A204.1 (cell line): Measurements from ENCODE around the gene FBXO45.
"Not testable (repeated sequence)": the region's sequence is repeated elsewhere in the genome, so short reads cannot be mapped to it uniquely, and the experiment has no call there.

Source experiments
- FAIRE-seq: peaks from 2 replicates; lab custom pipeline; 2012; peaks lifted over from hg19 to GRCh38; lab: Jason Lieb, UNC

The FBXO45 gene

GRCh38 chr3:196619223-196619622, 50.8 kb downstream of the FBXO45 start:
- no peak for FAIRE-seq

DNA sequence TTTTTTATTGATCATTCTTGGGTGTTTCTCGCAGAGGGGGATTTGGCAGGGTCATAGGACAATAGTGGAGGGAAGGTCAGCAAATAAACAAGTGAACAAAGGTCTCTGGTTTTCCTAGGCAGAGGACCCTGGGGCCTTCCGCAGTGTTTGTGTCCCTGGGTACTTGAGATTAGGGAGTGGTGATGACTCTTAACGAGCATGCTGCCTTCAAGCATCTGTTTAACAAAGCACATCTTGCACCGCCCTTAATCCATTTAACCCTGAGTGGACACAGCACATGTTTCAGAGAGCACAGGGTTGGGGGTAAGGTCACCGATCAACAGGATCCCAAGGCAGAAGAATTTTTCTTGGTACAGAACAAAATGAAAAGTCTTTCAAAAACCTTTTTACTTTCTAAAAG, 51.2 kb downstream of the FBXO45 start:
- FAIRE-seq = not testable (repeated sequence)

- FAIRE-seq = no peak
Measured at GRCh38 chr3:196620161-196620604, 51.7 kb downstream of the FBXO45 start.

DNA sequence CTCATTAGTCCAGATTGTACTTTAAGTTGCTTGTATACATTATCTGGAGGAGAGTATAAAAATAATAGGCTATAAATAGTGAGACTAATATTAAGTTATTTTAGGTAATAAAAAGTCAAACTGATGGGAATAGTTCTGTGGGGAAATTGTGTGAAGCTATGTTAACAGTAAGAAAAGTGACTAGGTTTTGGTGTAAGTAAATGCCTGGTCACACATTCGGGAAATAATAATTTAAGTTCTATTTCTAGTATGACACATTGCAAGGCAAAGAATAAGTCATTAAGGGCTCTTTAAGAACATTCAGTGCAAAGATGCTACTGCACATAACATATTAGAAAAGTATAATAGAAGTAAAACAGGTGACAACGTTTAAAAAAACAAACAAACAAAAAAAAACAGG, 52.2 kb downstream of the FBXO45 start:
- no peak for FAIRE-seq

DNA sequence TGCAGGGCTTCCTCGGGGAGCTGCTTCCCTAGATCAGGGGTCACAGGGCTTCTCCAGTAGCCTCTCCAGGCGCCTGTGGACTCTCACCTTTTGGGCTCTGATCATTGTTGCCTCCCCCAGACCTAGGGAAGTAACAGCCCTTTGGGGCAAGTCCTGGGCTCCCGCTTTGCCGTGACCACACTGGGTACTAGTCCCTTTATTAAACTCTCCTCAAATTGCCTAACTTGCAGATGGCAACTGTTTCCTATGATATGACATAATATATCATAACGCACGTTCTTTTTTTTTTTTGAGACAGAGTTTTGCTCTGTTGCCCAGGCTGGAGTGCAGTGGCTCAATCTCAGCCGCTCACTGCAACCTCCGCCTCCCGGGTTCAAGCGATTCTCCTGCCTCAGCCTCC, 53.2 kb downstream of the FBXO45 start:
- no peak for FAIRE-seq

GRCh38 chr3:196624067-196624790, 55.8 kb downstream of the FBXO45 start:
- FAIRE-seq = no peak

DNA sequence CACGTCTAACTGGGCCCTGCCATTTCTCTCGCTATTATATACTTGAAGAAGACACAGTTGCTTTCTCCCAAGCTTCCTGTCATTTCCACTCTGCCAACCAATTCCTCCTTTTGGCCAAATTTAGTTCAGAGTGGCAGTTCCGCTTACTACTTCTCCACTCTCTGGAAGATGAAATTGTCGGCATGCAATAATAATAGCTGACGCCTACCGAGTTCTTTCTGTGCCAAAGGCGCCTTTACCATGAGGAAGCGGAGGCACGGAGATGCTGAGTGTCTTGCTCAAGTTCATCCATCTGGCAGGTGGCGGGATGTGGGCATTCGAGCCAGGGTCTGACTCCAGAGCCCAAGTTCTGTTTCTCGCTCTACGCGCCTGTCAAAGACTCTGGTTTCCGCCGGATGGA, 56.4 kb downstream of the FBXO45 start:
- FAIRE-seq = no peak

- FAIRE-seq = no peak
Measured at GRCh38 chr3:196625331-196625730, 56.9 kb downstream of the FBXO45 start.

DNA sequence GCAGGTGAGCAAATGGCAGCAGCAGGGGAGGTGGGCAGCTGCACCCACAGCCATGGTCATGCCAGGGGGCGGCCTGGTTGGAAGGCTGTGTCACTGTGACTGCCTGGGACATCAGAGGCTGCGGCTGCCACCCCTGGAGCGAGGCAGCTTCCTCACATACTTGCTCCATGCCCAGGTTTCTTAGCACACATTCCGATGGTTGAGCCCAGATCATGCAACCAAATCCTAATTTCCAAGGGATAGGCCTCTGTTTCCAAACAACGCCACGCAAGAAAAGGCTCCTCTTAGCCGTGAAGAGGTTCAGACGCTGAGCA, 59.4 kb downstream of the FBXO45 start:
- FAIRE-seq = no peak

DNA sequence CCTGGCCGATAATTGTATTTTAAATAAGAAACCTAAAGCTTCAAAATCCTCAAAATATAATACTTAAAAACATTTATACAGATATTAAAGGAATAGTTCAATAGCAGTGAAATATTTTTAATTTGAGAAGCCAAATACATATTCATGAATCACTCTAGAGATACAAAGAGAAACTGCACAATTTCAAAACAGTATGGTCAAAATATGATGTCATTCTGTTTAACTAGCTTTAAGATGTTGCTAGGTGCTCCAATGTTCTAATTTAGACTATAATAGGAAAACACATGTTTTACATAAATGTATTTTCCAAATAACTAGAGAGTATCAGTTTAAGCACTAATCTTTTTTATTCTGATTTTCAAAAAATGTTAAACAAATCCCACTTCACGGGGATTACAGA, 60.8 kb downstream of the FBXO45 start:
- no peak for FAIRE-seq

- no peak for FAIRE-seq
Measured at GRCh38 chr3:196631682-196632045, 63.2 kb downstream of the FBXO45 start.

GRCh38 chr3:196632046-196632751, 63.7 kb downstream of the FBXO45 start:
- FAIRE-seq = no peak

GRCh38 chr3:196633555-196634151, 65.2 kb downstream of the FBXO45 start:
- no peak for FAIRE-seq

- FAIRE-seq = no peak
Measured at GRCh38 chr3:196634224-196634623, 65.8 kb downstream of the FBXO45 start.

DNA sequence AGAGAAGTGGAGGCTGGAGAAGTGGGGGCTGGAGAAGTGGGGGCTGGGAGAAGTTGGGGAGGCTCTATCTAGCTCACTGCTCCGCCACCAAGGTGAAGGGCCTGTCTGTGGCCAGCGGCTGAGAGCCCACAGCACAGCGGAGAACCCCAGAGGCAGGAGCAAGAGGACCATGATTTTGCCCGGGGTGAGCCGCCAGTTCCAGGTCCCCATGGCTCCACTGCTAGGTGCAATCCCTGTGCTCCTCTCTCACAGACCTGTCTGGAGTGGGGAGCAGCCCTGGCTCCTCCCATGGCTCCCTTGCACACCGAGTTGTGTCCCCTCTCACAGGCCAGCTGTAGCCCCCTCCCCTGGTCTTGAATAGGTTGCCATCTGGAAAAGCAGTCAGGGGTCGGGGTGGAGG, 66.4 kb downstream of the FBXO45 start:
- FAIRE-seq = no peak

DNA sequence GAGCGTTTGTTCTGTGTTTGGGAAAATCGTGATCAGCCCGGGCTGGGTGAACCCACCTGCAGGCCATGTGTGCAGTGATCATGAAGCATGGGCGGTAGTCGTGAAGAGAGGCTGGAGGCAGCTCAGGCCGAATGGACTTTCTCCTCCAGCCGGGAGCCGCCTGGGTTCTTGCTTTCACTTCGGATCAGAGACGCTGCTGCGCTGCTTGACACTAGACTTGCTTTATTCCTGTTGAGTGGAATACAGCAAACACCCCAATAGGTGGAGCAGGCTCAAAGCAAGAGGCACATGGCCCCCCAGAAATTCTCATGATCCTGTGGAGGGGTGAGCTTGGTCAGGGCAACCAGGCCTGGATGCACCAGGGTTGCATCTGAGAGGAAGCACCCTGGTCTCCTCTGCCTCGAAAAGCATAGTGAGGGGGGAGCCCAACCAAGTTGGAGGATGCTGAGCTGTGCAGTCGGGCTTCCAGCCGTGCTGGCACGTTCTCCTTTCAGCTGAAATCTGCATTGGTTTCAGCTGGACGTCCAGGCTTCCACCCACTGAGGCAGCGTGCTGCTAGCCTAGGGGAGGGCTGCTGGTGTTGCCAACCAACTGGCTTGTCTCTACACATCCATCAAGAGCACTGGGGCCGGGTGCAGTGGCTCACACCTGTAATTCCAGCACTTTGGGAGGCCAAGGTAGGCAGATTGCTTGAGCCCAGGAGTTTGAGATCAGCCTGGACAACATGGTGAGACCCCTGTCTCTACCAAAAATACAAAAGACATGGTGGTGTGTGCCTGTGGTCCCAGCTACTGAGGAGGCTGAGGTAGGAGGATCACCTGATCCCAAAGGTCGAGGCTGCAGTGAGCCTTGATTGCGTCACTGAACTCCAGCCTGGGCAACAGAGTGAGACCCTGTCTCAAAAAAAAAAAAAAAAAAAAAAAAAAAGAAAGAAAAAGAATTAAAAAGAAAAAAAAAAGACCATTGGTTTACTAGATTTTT, 68.2 kb downstream of the FBXO45 start:
- no peak for FAIRE-seq

DNA sequence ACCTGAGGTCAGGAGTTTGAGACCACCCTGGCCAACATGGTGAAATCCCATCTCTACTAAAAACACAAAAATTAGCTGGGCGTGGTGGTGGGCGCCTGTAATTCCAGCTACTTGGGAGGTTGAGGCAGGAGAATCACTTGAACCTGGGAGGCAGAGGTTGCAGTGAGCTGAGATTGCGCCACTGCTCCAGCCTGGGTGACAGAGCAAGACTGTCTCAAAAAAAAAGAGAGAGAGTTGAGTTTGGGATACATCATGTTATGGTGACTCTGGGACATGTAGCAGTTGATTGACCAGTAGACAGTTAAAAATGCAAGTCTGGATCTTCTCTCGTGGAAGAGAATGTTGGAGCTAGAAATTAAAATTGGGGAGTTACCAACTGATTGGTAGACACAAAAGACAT, 69.5 kb downstream of the FBXO45 start:
- not testable (repeated sequence) for FAIRE-seq
